Smooth muscle cell of the brain vasculature (primary cell): ENCODE measurements around the gene LCE3C.
"Not testable (repeated sequence)": the region's sequence is repeated elsewhere in the genome, so short reads cannot be mapped to it uniquely, and the experiment has no call there.

Source experiments
- DNase-seq: peaks from one replicate; pipeline ENCODE4 v3.0.0-alpha.2; 2012; ENCODE audit warnings: low read depth, low spot score

The LCE3C gene, protein sequence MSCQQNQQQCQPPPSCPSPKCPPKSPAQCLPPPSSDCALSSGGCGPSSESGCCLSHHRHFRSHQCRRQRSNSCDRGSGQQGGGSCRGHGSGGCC

DNA sequence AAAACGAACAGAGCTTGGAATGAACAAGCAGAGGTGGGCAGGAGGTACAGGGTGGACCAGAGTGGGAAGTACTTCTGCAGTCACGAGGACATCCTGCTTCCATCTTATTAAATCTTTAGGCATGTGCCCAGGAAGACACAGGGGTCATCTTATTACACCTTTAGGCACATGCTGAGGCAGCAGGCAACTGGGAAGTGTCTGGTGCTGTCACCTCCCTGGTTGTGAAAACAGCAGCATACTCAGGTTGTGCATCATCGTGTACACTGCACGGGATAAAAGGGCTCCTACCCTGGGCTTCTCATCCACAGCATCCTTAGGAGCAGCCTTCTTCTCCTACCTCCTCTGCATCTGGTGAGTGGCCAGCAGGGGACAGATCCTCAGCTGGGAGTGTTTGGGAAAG is at the start of gene LCE3C:
LCE3C (plus strand) TSS at position 301 of the 400 bp plus-strand sequence. CDS start 498 bp downstream, outside the sequence.
- no peak for DNase-seq

DNA sequence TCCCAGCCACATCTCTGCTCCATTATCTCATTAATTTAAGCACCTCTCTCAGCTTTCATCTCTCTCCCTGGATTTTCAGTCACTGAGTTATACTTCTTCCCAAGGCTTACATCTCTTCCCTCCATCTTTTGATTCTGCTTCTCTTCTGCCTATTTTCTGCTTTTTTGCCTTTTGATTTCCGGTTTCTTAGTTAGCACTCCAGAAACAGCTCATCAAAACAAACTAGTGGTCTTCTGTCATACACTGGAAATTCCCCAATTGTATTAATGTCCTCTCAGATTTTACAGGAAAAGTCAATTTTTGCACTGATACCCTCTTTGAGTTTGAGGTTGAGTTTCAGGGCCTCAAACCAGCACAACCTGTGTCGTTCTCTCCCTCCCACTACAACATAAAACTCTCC is 34.9 kb upstream of the LCE3C start:
- DNase-seq = no peak

- DNase-seq = no peak
Observed at GRCh38 chr1:152565535-152566215, 34.4 kb upstream of the LCE3C start.

DNA sequence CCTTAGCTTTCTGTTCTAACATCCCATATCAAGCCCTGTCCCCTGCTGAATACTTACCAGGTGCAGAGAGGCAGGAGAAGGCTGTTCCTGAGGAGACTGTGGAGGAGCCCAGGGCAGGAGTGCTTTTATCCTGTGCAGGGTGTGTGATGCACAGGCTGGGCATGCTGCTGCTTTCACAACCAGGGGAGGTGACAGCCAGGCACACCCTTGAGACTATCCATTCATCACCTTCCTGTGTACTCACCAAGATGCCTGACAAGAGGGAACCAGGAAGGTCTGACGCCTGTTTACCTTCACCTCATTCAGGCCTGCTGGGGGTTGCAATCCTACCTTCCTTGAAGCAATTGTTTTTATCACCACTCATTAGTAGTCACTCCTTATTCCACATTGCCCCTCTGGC is 33.4 kb upstream of the LCE3C start, which contains the start of gene LCE3E:
LCE3E (minus strand) TSS at position 100 of the 400 bp plus-strand sequence. CDS start 572 bp downstream, outside the sequence.
- no peak for DNase-seq

DNA sequence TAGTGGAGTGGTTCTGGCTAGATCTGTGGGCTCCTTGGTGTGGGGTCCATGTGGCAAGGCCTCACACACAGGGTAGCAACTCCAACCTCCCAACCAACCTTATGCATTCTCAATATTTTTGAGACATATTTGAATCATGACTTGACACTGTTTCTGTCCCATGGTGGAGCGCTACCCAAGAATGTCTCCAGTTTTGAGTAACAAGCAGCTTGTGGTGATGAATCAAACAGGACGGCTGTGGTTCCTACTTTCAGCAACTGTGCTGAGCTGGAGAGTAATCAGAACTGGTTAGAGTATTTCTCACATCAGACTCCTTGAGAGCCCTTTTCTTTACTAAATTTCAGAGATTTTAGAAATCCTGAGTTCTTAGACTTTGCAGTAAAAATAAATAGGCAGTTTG is 22.9 kb upstream of the LCE3C start:
- no peak for DNase-seq

GRCh38 chr1:152579526-152579925 is 20.5 kb upstream of the LCE3C start:
- not testable (repeated sequence) for DNase-seq

- DNase-seq = no peak
Observed at GRCh38 chr1:152580433-152580832, 19.6 kb upstream of the LCE3C start, which contains the start of gene LCE3D. LCE3D (minus strand) TSS chr1:152580516; CDS start chr1:152579936, 580 bp downstream.

- no peak for DNase-seq
Observed at GRCh38 chr1:152582647-152583046, 17.4 kb upstream of the LCE3C start.

GRCh38 chr1:152585586-152585985 is 14.4 kb upstream of the LCE3C start:
- no peak for DNase-seq

DNA sequence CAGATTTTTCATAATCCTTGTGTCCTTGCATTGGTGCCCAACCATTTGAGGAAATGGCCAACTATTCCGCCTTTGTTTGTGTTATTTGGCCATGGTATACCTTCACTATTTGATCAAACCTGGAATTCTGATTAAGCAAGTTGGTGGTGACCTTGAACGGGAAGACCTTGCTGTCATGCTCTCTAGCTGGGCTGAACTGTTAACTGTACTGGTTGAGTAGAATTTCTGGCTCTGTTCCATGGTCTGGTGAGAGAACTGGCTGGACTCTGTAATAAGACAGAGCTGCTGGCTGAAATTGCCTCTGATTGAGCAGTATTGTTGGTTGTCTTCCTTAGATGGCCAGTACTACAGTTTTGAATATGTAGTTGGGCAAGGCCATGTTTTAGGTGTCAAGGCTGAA is 3.0 kb upstream of the LCE3C start:
- no peak for DNase-seq

- DNase-seq = no peak
Observed at GRCh38 chr1:152613511-152613910, 13.5 kb downstream of the LCE3C start, which contains the start of gene LCE3B. LCE3B (plus strand) TSS chr1:152613811; CDS start chr1:152613811, 0 bp downstream.

DNA sequence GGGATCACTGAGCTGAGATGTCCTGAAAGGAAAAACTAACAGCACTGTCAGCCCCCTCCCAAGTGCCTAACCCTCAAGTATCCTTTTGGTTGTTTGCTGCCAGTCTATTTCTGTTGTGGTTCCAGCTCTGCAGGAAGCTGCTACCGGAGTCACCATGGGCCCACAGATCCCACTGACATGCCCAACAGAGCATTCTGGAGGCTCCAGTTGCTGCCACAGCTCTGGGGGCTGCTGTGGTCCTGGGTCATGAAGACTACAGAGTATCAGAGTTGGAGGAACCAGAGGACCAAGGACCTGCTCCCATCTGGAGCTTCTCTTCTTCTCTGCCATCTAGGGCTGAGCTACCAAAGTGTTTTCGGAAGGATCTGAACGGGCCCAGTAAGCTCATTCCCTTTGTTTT is 22.0 kb downstream of the LCE3C start:
- no peak for DNase-seq

DNA sequence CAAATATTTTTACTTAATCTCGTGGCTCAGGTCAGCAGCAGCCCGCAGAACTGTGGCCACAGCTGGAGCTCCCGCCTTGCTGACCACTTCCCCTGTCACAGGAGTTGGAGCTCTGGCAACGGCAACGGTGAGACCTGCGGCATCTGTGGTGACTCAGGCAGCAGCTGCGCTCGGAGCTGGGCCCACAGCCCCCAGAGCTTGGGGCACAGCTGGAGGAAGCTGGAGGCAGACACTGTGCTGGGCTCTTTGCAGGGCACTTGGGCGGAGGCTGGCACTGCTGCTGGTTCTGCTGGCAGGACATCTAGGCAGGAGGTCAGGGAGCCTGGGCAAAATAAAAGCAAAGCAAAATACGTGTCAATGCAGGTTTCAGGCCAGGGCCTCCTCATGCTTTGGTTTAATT is 22.8 kb downstream of the LCE3C start, which contains the start of gene LCE3A:
LCE3A (minus strand) TSS at position 301 of the 400 bp plus-strand sequence; CDS start at position 301, 0 bp downstream.
- DNase-seq = no peak

GRCh38 chr1:152623203-152623844 is 23.3 kb downstream of the LCE3C start:
- no peak for DNase-seq

DNA sequence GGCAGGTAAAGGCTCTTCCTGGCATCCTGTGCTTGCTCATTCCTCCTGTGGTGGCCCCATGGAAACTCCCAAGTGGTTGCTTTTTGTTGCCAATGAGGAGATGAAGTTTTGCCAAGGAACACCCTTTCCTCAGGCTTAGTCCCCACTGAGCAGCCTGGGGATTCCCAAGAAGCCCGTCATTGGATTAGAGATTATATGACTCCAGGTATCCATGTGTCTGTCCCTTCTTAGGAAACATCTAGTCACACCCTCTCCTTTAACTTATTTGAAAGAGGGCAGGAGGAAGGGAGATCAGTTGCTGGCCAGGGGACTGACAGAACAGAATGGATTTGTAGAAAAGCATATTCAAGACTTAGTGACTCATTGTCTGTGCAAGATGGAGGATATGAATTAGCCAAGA is 26.7 kb downstream of the LCE3C start:
- DNase-seq = no peak

DNA sequence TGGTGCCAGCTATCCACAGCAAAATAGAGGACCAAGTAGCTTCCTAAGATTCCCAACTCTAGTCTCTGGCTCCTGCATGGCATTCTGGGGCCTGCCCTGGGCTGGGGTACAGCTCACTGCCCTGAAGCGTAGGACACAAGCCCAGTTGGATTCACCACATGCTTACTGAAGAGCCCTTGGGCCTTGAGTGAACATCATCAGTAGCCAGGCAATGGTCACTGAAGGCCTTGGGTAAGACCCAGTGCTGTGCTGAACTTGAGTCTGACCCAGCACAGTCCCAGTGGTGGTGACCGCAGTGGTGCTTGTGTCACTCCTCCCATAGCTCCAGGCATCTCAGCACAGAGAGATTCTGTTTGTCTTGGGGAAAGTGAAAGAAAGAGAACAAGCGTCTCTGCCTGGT is 30.6 kb downstream of the LCE3C start:
- DNase-seq = no peak

GRCh38 chr1:152640351-152640750 is 40.3 kb downstream of the LCE3C start:
- DNase-seq = no peak

DNA sequence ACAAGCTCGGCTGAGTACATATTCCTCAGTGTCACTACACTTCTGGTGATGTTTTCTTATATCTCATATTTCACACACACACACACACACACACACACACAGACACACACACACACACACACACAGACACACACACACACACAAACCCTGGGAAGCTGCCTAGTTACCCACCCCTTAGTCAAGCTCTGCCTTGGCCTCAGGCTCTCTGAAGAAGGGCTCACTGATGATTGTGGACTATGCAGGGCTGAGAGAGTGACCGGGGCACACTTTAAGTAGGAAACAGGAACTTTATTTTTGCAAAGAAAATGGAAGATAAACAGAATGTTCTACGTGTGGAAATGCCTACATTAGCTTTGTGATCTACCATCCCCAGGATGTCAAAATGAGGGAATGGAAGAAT is 43.9 kb downstream of the LCE3C start:
- no peak for DNase-seq

GRCh38 chr1:152645146-152645545 is 45.1 kb downstream of the LCE3C start:
- DNase-seq = no peak

- no peak for DNase-seq
Observed at GRCh38 chr1:152646656-152647055, 46.6 kb downstream of the LCE3C start.
